GM12878 (cell line): ENCODE measurements around the gene LRRFIP2.

ENCODE experiments used
- BHLHE40 ChIP-seq, 2 experiments: fragments of 450-650 bp in 1 of 2; IDR thresholded peaks; 2 replicates each; pipeline ENCODE4 v1.6.1; 2011 to 2017; ENCODE audit warnings: low read depth in 2 of 2, borderline replicate concordance in 1 of 2, improper control_type of control experiment in 1 of 2, low read length in 1 of 2, mild to moderate bottlenecking in 1 of 2
- CEBPZ ChIP-seq: fragments of 150-350 bp; IDR thresholded peaks from 2 replicates; pipeline ENCODE4 v1.6.1; 2016; ENCODE audit warnings: low read depth, low read length
- CTCF ChIP-seq, 3 experiments: IDR thresholded peaks in 2 of 3; conservative IDR thresholded peaks in 1 of 3; 2 replicates each; pipeline ENCODE4 v1.5.1; 2011; ENCODE audit warnings: low read depth in 3 of 3, low read length in 3 of 3, mild to moderate bottlenecking in 3 of 3, control low read depth in 2 of 3, moderate library complexity in 2 of 3, inconsistent platforms in 1 of 3, mixed read lengths in 1 of 3; ENCODE audit not compliant: control insufficient read depth in 2 of 3, insufficient read depth in 1 of 3; ENCODE audit errors: extremely low read depth in 1 of 3
- E4F1 ChIP-seq: fragments of 450-650 bp; IDR thresholded peaks from 2 replicates; pipeline ENCODE4 v1.6.1; 2018; ENCODE audit warnings: borderline replicate concordance, mild to moderate bottlenecking; ENCODE audit not compliant: partially characterized antibody
- ELK1 ChIP-seq: IDR thresholded peaks from 2 replicates; pipeline ENCODE4 v1.6.1; 2012; ENCODE audit warnings: low read depth, low read length, improper control_type of control experiment
- GABPA ChIP-seq: IDR thresholded peaks from 2 replicates; pipeline ENCODE4 v1.6.1; 2014; ENCODE audit warnings: antibody characterized with exemption, low read depth, mild to moderate bottlenecking, inconsistent platforms
- KDM1A ChIP-seq: fragments of 200-600 bp; sonication (generic); IDR thresholded peaks from 2 replicates; pipeline ENCODE4 v1.6.1; 2016; ENCODE audit warnings: borderline replicate concordance
- PBX3 ChIP-seq: IDR thresholded peaks from 2 replicates; pipeline ENCODE4 v1.6.1; 2011; ENCODE audit warnings: mild to moderate bottlenecking, low read depth, low read length, moderate library complexity; ENCODE audit not compliant: insufficient replicate concordance
- POLR2A ChIP-seq: IDR thresholded peaks from 2 replicates; pipeline ENCODE4 v1.6.1; 2011; ENCODE audit warnings: low read depth, mild to moderate bottlenecking, low read length
- POLR2AphosphoS5 ChIP-seq: IDR thresholded peaks from 2 replicates; pipeline ENCODE4 v1.6.1; 2011; ENCODE audit warnings: mild to moderate bottlenecking, low read length, inconsistent platforms
- TBL1XR1 ChIP-seq: IDR thresholded peaks from 2 replicates; pipeline ENCODE4 v1.6.1; 2012; ENCODE audit warnings: low read depth, low read length, improper control_type of control experiment
- ZZZ3 ChIP-seq: IDR thresholded peaks from 2 replicates; pipeline ENCODE4 v1.6.1; 2011; ENCODE audit warnings: low read depth; ENCODE audit not compliant: control insufficient read depth, insufficient read length

- TF ChIP-seq POLR2AphosphoS5 (no peak), POLR2A (no peak), CTCF (IDR thresholded peaks at IDR 0.05 in 2 of 3, conservative IDR thresholded peaks at IDR 0.05 in 1 of 3; ENCODE audit: control insufficient read depth in 2 of 3, extremely low read depth in 1 of 3, insufficient read depth in 1 of 3, low read depth in 3 of 3, low read length in 3 of 3) (no peak), KDM1A (no peak), ELK1 (no peak), CEBPZ (no peak), GABPA (no peak), E4F1 (no peak), ZZZ3 (no peak), TBL1XR1 (no peak), PBX3 (no peak), BHLHE40 (IDR thresholded peaks at IDR 0.05; ENCODE audit: borderline replicate concordance in 1 of 2, low read depth in 2 of 2, low read length in 1 of 2) (no peak)
Observed at GRCh38 chr3:37056826-37057225, 117.6 kb downstream of the LRRFIP2 start.
